Measurements from ENCODE around the gene CR1. TPM values are rescaled to one million over a fixed set of nuclear protein-coding genes. Genes with fewer than 3 reads are reported as not detected.

The CR1 gene
- total and polyA plus RNA-seq, 2 donors (not counting 3 experiments of a cell fraction or from before 2014, with no cell fraction given), result not detected

GRCh38 chr1:207500306-207500705 lies 4.3 kb downstream of the CR1 start:
- Histone ChIP-seq H3K9me3 (replicated peaks; ENCODE audit: control insufficient read depth, insufficient read depth, low read length) (no peaks in the 10 kb centered on the region), H3K27ac (ENCODE audit: insufficient read depth, low read depth, low read length) (no peak overlapping the region), H3K9ac (replicated peaks; ENCODE audit: extremely low read depth, insufficient read depth, low read length) (no peak overlapping the region), H4K20me1 (replicated peaks; ENCODE audit: control insufficient read depth, extremely low read depth, insufficient read depth, low read length) (no peaks in the 10 kb centered on the region), H3K4me3 (replicated peaks in 1 of 3; ENCODE audit: insufficient read depth in 1 of 3, low read depth in 1 of 3, low read length in 3 of 3) (no peak overlapping the region), H2AFZ (ENCODE audit: low read depth, low read length) (no peak overlapping the region), H3K79me2 (ENCODE audit: control insufficient read depth, insufficient read depth, low read length) (no peaks in the 10 kb centered on the region), H3K27me3 (ENCODE audit: control insufficient read depth in 2 of 2, insufficient read depth in 2 of 2, low read length in 2 of 2) (peaks cover 45 to 46% of the 10 kb centered on the region in 2 experiments), H3K4me1 (ENCODE audit: control insufficient read depth, extremely low read depth, insufficient read depth, low read length) (peaks cover 4% of the 10 kb centered on the region), H3K9me1 (replicated peaks; ENCODE audit: control insufficient read depth, extremely low read depth, insufficient read depth, low read length) (no peaks in the 10 kb centered on the region), H3K4me2 (ENCODE audit: insufficient read depth, low read length) (no peak overlapping the region), H3K36me3 (ENCODE audit: control insufficient read depth in 2 of 2, extremely low read depth in 1 of 2, insufficient read depth in 2 of 2, low read length in 2 of 2) (no peaks in the 10 kb centered on the region)
- FAIRE-seq (no peak), DNase-seq (ENCODE audit: low read depth, low spot score) (no peak)
- ChIA-PET CTCF (interaction anchor here (0.9 to 3.4 kb wide), 13 partner anchors 19 to 871 kb away, joined by 3 to 35 read pairs (median 7); no protein-coding TSS in a partner anchor), POLR2A (no interaction called here)
- BruUV-seq (replicated peaks), result no TSS peak
- no peak for TF ChIP-seq EZH2 (IDR thresholded peaks at IDR 0.05; ENCODE audit: borderline replicate concordance, low read depth, low read length, severe bottlenecking)
- TF ChIP-seq CTCF (IDR thresholded peaks at IDR 0.05; ENCODE audit: extremely low read depth in 1 of 2, insufficient read depth in 1 of 2, low read depth in 1 of 2, low read length in 2 of 2), result no peak
- no peak for TF ChIP-seq FOS (IDR thresholded peaks at IDR 0.05; ENCODE audit: borderline replicate concordance, insufficient read depth, low read length)
- no peak for TF ChIP-seq MYC (IDR thresholded peaks at IDR 0.05; ENCODE audit: low read depth, low read length)
- TF ChIP-seq MAX (IDR thresholded peaks at IDR 0.05; ENCODE audit: insufficient read depth, insufficient read length), result no peak
- no peak for TF ChIP-seq JUN (IDR thresholded peaks at IDR 0.05; ENCODE audit: borderline replicate concordance, insufficient read depth, insufficient read length, low read depth)
- no peak for TF ChIP-seq POLR2A (IDR thresholded peaks at IDR 0.05; ENCODE audit: low read depth, low read length)
- no peak for TF ChIP-seq POLR2AphosphoS5 (IDR thresholded peaks at IDR 0.05; ENCODE audit: insufficient read depth, low read depth, low read length)
- TF ChIP-seq GATA2 (IDR thresholded peaks at IDR 0.05; ENCODE audit: insufficient read depth, insufficient read length, low read depth, low read length), result no peak
- intact Hi-C loops (cut with micrococcal nuclease) (no loop called here), dilution Hi-C loops (cut with MboI; ENCODE audit: extremely low pct_ligation_motif_present, low sequenced_read_pairs) (no loop called here)
